ENCODE data around the gene NPAS2. TPM values are rescaled to one million over a fixed set of nuclear protein-coding genes. Genes with fewer than 3 reads are reported as not detected.

NPAS2 gene
- total RNA-seq, 4 donors from 2014 or later: 6.1 to 29.8 (median 24.3) TPM

GRCh38 chr2:100880036-100880435, 60.1 kb downstream of the NPAS2 start:
- no peak for DNase-seq (ENCODE audit: low spot score)
- no peak for ATAC-seq (ENCODE audit: low FRiP score)
- no peak for TF ChIP-seq CTCF (IDR thresholded peaks at IDR 0.05)

- TF ChIP-seq CTCF (IDR thresholded peaks at IDR 0.05): no peak
- ATAC-seq (ENCODE audit: low FRiP score) (no peak), DNase-seq (ENCODE audit: low spot score) (no peak)
Measured at GRCh38 chr2:100880730-100881129, 60.8 kb downstream of the NPAS2 start.

- TF ChIP-seq CTCF (IDR thresholded peaks at IDR 0.05): no peak
- DNase-seq (ENCODE audit: low spot score) (no peak), ATAC-seq (ENCODE audit: low FRiP score) (no peak)
Measured at GRCh38 chr2:100882645-100883613, 63.0 kb downstream of the NPAS2 start.

GRCh38 chr2:100884145-100884621, 64.2 kb downstream of the NPAS2 start:
- TF ChIP-seq CTCF (IDR thresholded peaks at IDR 0.05): no peak
- DNase-seq (ENCODE audit: low spot score) (no peak), ATAC-seq (ENCODE audit: low FRiP score) (no peak)

- no peak for ATAC-seq (ENCODE audit: low FRiP score)
- DNase-seq (ENCODE audit: low spot score): no peak
- TF ChIP-seq CTCF (IDR thresholded peaks at IDR 0.05): no peak
Measured at GRCh38 chr2:100886085-100886484, 66.1 kb downstream of the NPAS2 start.

GRCh38 chr2:100887039-100887578, 67.2 kb downstream of the NPAS2 start:
- no peak for DNase-seq (ENCODE audit: low spot score)
- TF ChIP-seq CTCF (IDR thresholded peaks at IDR 0.05): no peak
- ATAC-seq (ENCODE audit: low FRiP score): no peak

Measured in omental fat pad (tissue), 4 donors.